ENCODE results near the gene PCBP3. TPM values are rescaled to one million over a fixed set of nuclear protein-coding genes. Genes with fewer than 3 reads are reported as not detected.

PCBP3 gene
- total and polyA plus RNA-seq, 2 of the 8 experiments (the other 6 are each of a cell fraction or from before 2014, with no cell fraction given), result 3.5 to 6.3 TPM

- no peak overlapping the region for H2BK12ac ChIP-seq (ENCODE audit: low read depth, low read length)
- no peak overlapping the region for H3K9ac ChIP-seq (replicated peaks in 1 of 4; ENCODE audit: extremely low read depth in 1 of 4, low read depth in 3 of 4, low read length in 3 of 4)
- H3K23ac ChIP-seq (ENCODE audit: insufficient read length), result no peak overlapping the region
- no peaks in the 10 kb centered on the region for H3K36me3 ChIP-seq (ENCODE audit: control insufficient read depth in 2 of 4, insufficient read depth in 4 of 4, low read length in 3 of 4)
- no peak overlapping the region for H3K14ac ChIP-seq (ENCODE audit: insufficient read length)
- no peaks in the 10 kb centered on the region for H3K4me1 ChIP-seq (replicated peaks in 1 of 4; ENCODE audit: control insufficient read depth in 3 of 4, insufficient read depth in 4 of 4, low read length in 3 of 4)
- no peak overlapping the region for H2BK15ac ChIP-seq (ENCODE audit: low read length)
- no peak overlapping the region for H2AK5ac ChIP-seq (ENCODE audit: low read depth, low read length)
- H3K4ac ChIP-seq (replicated peaks; ENCODE audit: insufficient read length, low read depth, low read length), result no peak overlapping the region
- no peak overlapping the region for H3K4me2 ChIP-seq (ENCODE audit: insufficient read depth in 1 of 2, low read depth in 2 of 2, low read length in 2 of 2)
- no peaks in the 10 kb centered on the region for H3K23me2 ChIP-seq (ENCODE audit: low read depth, low read length)
- no peak overlapping the region for H3K4me3 ChIP-seq (ENCODE audit: extremely low read depth in 1 of 4, insufficient read depth in 2 of 4, low read depth in 3 of 4, low read length in 4 of 4)
- no peak for DNase-seq (ENCODE audit: low read depth in 1 of 2, low spot score in 2 of 2)
- no peak overlapping the region for H4K8ac ChIP-seq (ENCODE audit: extremely low read depth, insufficient read depth, low read length)
- no peak overlapping the region for H2BK120ac ChIP-seq (replicated peaks; ENCODE audit: low read depth, low read length)
- H3K79me1 ChIP-seq (ENCODE audit: low read depth, low read length), result no peaks in the 10 kb centered on the region
- H3K9me3 ChIP-seq (ENCODE audit: insufficient read depth in 2 of 2, low read depth in 1 of 2, low read length in 1 of 2), result peaks cover 34 to 55% of the 10 kb centered on the region in 2 experiments
- no peak overlapping the region for H3K56ac ChIP-seq (replicated peaks; ENCODE audit: insufficient read length, low read depth, low read length)
- no peak overlapping the region for H2BK5ac ChIP-seq (ENCODE audit: low read depth, low read length)
- no peaks in the 10 kb centered on the region for H4K20me1 ChIP-seq (replicated peaks in 1 of 2; ENCODE audit: control insufficient read depth in 1 of 2, insufficient read depth in 2 of 2, low read length in 2 of 2)
- H4K5ac ChIP-seq (ENCODE audit: insufficient read length, low read depth, low read length), result no peak overlapping the region
- H3K27me3 ChIP-seq (replicated peaks in 1 of 4; ENCODE audit: control insufficient read depth in 3 of 4, extremely low read depth in 1 of 4, insufficient read depth in 3 of 4, low read length in 3 of 4), result no peaks in the 10 kb centered on the region
- ChIA-PET CTCF (ENCODE audit: partially characterized antibody) (no interaction called here), POLR2A (ENCODE audit: partially characterized antibody) (no interaction called here)
- H3K18ac ChIP-seq (ENCODE audit: extremely low read depth, low read length), result no peak overlapping the region
- H2AFZ ChIP-seq (ENCODE audit: low read length), result no peak overlapping the region
- no peak overlapping the region for H2BK20ac ChIP-seq (ENCODE audit: low read length)
- H3K79me2 ChIP-seq (ENCODE audit: control insufficient read depth in 1 of 2, insufficient read depth in 2 of 2, low read length in 2 of 2), result no peaks in the 10 kb centered on the region
- FAIRE-seq, result no peak
- no peak overlapping the region for H3K27ac ChIP-seq (ENCODE audit: low read depth, low read length)
- 80% methylated on average over 23 of the region's 23 CpGs; no CpG with 5 or more reads in 1 of the 2 experiments for WGBS, 2 experiments (ENCODE audit: extremely low coverage in 1 of 2, insufficient coverage in 1 of 2, insufficient read length in 1 of 2, insufficient replicate concordance in 2 of 2, low coverage in 1 of 2, low lambda C conversion rate in 2 of 2, missing lambda C conversion rate in 1 of 2)
- H4K91ac ChIP-seq (replicated peaks; ENCODE audit: insufficient read length, low read length), result no peak overlapping the region
- no peak for TF ChIP-seq SRF (IDR thresholded peaks at IDR 0.05; ENCODE audit: low read depth, low read length)
- no peak for TF ChIP-seq RXRA (IDR thresholded peaks at IDR 0.05; ENCODE audit: insufficient read depth, low read depth, low read length)
- no peak for TF ChIP-seq SIRT6 (IDR thresholded peaks at IDR 0.05; ENCODE audit: low read length)
- TF ChIP-seq CBX5 (IDR thresholded peaks at IDR 0.05; ENCODE audit: low read depth, low read length), result no peak
- no peak for TF ChIP-seq MAX (IDR thresholded peaks at IDR 0.05)
- TF ChIP-seq CBX8 (IDR thresholded peaks at IDR 0.05; ENCODE audit: borderline replicate concordance, low read depth, low read length), result no peak
- TF ChIP-seq E2F6 (IDR thresholded peaks at IDR 0.05), result no peak
- no peak for TF ChIP-seq RAD21 (IDR thresholded peaks at IDR 0.05 in 1 of 2, conservative IDR thresholded peaks at IDR 0.05 in 1 of 2; ENCODE audit: low read depth in 2 of 2, low read length in 2 of 2)
- no peak for TF ChIP-seq POLR2A (IDR thresholded peaks at IDR 0.05; ENCODE audit: control extremely low read depth in 1 of 2, low read depth in 2 of 2, low read length in 2 of 2)
- no peak for TF ChIP-seq SP1 (IDR thresholded peaks at IDR 0.05; ENCODE audit: low read depth, low read length)
- no peak for TF ChIP-seq NANOG (IDR thresholded peaks at IDR 0.05; ENCODE audit: insufficient read depth, low read depth, low read length, poor library complexity, severe bottlenecking)
- TF ChIP-seq SUZ12 (IDR thresholded peaks at IDR 0.05; ENCODE audit: low read length), result no peak
- no peak for TF ChIP-seq HDAC6 (IDR thresholded peaks at IDR 0.05; ENCODE audit: low read depth, low read length)
These were observed 288.0 kb downstream of the PCBP3 start for GRCh38 chr21:45931397-45931969.
